HG03442 (cell line): Measurements from ENCODE around the gene NCLN.
"Not testable (repeated sequence)": the region's sequence is repeated elsewhere in the genome, so short reads cannot be mapped to it uniquely, and the experiment has no call there.

Experiments used
- ATAC-seq: cut with Tn5 transposase; IDR thresholded peaks from one replicate; pipeline ENCODE4 v1.9.1; 2021; ENCODE audit warnings: mild to moderate bottlenecking, moderate library complexity; ENCODE audit not compliant: unreplicated experiment

NCLN gene

DNA sequence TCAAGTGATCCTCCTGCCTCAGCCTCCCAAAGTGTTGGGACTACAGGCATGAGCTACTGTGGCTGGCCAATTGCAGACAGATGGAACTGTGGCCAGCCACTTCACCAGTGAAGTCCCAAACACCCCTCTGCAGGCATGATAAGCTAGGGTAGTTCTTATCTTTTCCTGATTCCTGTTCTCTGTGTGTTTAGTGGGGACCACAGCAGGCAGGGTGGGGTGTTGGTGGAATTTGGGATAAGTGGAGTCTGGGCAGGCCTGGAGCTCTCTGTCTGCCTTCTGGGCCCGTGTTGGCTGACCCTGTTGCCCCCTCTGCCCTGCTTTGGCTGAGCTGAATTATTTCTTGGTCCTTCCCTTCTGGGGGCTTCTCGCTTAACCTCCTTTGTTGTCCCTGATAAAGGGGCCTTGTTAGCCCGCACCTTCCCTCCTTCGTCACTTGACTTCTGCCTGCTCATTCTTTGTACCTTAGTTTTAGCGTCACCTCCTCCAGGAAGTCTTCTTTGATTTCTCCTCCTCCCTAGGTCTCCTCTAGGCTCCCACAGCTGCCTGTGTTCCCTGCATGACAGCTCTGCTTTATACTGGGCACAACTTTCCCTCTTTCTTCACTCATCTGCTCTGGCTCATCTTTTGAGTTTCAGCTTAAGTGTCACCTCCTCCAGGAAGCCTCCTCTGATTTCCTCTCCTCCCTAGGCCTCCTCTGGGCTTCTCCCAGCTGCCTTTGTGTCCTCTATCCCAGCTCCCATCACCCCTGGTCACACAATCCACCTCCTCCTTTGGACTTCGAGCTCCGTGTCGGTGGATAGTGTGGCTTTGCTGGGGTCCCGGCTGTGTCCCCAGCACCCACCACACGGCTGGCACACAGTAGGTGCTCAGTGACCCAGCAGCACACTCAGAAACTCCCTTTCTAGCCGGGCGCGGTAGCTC lies 1.7 kb upstream of the NCLN start:
- ATAC-seq, result no peak

- ATAC-seq, result peak; percentile 13
These were observed 776 bp upstream of the NCLN start for GRCh38 chr19:3184847-3185460.

DNA sequence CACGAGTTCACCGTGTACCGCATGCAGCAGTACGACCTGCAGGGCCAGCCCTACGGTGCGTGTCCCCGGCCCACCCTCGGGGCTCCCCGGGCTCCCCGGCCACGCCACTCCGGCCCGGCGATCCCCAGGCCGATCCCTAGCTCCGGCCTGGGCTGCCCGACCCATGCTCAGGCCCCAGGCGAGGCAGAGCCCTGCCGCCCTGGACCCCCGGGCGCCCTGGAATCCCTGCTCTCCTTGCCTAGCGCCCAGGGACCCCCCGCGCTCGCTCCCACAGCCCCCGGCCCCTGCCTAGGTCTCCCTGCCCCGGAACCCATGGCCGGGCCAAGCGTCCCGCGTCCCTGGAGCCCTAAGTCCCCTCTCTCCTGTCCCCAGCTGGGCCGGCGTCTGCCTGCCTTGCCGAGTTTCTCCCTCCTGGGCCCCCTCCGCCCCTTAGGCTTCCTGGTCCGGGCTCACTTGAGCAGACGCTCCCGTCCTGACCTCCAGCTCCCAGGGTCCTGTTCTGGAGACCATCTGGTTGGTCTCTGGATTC lies 494 bp downstream of the NCLN start:
- peak; percentile 16 for ATAC-seq

GRCh38 chr19:3186891-3187661 lies 1.3 kb downstream of the NCLN start:
- no peak for ATAC-seq

DNA sequence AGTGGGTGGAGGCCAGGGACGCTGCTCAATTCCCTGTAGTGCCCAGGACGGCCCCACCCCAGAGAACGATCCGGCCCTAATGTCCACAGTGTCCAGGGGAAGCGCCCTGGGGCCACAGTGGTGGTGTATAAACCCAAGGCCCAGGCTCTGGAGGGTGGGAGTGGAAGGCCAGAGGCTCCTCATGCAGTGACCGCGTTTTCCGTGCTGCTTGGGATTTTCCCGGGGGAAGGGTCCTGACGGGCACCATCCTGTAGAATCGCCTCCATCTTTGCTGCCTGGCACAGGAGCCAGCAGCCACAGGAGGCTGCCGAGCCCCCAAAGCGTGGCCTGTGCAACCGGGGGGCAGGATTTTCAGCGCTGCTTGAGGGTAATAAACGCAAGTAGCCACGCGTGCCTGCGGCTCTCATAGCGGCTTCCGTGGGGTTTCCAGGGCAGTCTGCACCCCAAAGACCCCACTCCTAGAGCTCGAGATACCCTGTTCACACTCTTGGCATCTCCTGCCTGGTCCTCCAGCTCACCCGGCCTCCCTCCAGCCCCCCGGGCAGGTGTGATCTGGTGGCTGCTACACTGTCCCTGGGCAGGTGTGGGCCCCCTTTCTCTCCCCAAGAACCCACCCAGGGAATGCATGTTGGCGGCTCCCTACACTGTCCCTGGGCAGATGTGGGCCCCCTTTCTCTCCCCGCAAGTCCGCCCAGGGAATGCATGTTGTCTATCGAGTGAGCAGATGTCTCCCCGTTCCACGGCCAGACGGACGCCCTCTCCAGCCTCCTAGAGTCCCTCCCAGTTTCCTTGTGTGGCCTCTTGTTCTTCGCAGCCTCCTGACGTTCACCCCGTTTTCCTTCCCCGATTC lies 2.2 kb downstream of the NCLN start:
- no peak for ATAC-seq

DNA sequence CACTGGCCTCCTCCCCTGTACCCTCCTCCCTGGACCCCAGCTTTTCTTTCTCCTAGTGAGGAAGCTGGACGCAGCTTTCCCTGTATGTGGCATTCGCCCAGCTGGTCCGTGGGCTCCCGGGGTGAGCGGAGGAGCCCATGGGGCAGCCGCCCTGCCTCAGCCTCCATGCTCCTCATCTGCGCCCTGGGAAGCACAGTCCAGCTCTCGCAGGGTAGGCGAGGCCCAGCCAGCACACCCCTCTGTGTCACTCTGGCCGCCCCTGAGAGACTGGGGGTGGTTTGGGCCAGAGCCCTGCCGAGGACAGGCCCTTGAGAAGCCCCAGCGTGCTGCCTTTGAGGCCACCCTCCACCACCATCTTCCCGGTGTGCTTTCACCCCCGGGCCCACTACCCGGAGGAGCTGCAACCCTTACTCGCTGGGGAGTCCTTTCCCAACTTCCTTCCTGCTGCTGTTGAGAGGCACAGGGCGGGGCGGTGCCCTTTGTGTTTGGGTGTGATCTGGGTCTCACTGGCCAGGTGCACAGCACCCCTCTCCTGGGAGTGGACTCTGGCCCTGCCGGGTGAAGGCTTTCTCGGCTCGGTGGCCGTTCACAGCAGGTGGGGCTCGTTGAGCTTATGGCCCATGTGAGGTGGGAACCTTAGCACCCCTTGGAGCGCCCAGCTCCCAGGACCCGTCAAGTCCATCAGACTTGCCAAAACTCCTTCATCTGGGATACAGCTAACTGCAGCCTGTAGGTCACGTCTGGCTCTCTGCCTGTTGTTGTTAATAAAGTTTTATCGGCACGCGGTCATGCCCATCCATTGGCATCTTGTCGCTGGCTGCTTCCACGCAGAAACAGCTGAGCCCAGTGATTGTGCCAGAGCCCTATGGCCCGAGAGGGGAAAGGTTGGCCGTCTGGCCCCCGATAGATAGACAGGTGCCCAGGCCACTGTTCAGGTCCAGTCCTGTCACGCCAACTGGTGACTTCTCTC lies 3.2 kb downstream of the NCLN start:
- no peak for ATAC-seq

- ATAC-seq, result no peak
These were observed 4.2 kb downstream of the NCLN start for GRCh38 chr19:3189702-3190469.

- ATAC-seq, result no peak
These were observed 4.7 kb downstream of the NCLN start for GRCh38 chr19:3190470-3190770.

- no peak for ATAC-seq
These were observed 5.4 kb downstream of the NCLN start for GRCh38 chr19:3190921-3191805.

- ATAC-seq, result not testable (repeated sequence)
These were observed 6.0 kb downstream of the NCLN start for GRCh38 chr19:3191806-3192104.

GRCh38 chr19:3192228-3192635 lies 6.5 kb downstream of the NCLN start:
- ATAC-seq, result no peak

- ATAC-seq, result no peak
These were observed 7.0 kb downstream of the NCLN start for GRCh38 chr19:3192684-3193083.

- ATAC-seq, result no peak
These were observed 7.8 kb downstream of the NCLN start for GRCh38 chr19:3193256-3194105.

DNA sequence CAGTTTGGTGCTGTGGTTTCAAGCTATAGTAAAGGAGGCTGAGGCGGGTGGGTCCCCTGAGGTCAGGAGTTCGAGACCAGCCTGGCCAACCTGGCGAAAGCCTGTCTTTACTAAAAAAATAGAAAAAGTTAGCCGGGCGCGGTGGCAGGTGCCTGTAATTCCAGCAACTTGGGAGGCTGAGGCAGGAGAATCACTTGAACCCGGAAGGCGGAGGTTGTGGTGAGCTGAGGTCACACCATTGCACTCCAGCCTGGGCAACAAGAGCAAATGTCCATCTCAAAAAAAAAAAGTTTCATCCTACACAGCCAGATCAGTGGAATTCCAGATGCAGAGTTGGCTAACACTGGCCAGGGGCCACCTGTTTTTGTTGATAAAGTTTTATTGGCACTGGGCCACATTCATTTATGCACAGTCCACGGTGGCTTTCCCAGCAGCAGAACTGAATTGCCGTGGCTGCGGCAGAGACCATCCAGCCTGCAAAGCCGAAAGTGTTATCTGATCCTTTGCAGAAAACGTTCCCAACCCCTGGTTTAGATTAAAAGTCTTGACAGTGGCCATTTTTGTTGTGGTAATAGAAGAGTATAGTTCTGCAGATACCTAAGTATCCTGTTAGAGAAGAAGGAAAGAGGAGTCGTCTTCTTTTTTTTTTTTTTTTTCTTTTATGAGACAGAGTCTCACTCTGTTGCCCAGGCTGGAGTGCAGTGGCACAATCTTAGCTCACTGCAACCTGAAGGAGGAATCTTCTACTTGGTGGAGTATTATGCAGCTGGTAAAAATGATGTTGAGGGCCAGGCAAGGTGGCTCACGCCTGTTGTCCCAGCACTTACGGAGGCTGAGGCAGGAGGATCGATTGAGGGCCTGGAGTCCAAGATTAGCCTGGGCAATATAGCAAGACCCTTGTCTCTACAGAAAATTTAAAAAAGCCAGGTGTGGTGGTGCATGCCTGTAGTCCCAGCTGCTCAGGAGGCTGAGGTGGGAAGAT lies 8.7 kb downstream of the NCLN start:
- ATAC-seq, result no peak

DNA sequence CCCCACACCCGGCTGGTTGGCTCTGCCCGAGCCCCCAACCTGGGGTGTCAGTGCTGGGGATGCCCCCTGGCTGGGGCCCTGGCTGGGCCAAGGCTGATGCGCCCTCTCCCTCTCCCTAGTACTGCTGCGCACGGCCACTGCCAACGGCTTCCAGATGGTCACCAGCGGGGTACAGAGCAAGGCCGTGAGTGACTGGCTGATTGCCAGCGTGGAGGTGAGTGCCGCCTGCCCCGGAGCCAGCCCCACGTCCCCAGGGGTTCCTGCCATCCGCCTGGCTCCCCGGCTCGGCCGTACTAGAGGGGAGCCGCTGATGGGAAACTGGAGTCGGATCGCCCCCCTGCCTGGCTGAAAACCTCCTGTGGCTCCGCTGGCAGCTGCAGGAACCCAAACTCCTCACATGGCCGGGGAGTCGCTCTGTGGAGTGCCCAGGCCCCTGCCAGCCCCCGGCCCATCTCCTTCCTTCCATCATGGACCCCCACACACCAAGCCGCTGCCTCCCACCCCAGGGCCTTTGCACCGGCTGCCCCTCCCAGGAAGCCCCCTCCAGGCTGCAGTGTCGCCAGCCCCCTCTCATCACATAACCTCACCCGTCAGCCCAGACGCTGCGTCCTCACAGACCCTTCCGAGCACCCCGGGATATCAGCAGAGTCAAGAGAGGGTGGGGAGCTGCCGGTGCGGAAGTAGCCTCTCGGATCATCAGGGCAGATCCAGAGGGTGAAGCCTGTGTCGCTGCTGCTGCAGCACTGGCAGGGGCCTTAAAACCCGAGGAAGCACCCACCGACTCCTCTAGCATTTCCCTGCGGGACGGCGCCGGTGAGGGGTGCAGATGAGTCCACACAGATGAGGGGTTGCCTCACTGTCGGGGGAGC lies 10.6 kb downstream of the NCLN start:
- no peak for ATAC-seq
